HG03575 (cell line): ENCODE results near the gene ABTB2.
"Not testable (repeated sequence)": the region's sequence is repeated elsewhere in the genome, so short reads cannot be mapped to it uniquely, and the experiment has no call there.

Experiments
- ATAC-seq: cut with Tn5 transposase; IDR thresholded peaks from one replicate; pipeline ENCODE4 v1.9.1; 2021; ENCODE audit not compliant: unreplicated experiment, insufficient number of reproducible peaks, low FRiP score; ENCODE audit errors: extremely low read depth

ABTB2 gene

GRCh38 chr11:34357701-34358257, at the start of gene ABTB2:
Gene ABTB2 (minus strand): TSS chr11:34358010.
- peak; percentile 59 for ATAC-seq

DNA sequence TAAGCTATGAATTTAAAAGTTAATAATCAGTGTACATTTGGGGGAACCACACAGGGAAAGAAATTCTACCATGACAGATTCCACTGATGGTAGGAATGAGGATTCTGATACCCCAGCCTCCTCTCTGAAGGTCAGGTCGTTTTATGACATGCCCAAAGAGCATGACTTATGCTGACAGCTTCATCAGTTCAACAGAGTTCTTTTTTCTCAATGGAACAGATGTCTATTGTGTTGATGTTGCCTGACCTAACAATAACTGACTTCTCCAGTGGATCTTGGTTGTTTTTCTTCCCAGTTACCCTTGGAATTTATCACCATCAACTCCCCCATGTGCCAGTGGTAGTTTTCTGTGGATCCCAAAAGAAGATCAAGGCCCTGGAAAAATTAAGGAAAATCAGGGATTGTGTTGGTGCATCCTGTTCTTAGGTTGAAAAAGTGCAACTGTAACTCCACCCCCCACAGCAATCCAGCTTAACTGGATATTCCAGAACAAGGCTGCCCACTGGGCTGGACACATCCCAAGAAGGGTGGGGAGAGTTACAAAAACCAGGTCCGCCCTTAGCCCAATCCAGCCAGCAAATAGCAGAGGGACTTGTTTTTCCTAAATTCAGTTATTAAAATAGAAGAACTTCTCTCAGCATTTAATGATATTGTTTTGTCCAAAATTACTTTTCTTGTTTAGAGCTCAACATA, 49.5 kb upstream of the ABTB2 start:
- ATAC-seq: no peak

DNA sequence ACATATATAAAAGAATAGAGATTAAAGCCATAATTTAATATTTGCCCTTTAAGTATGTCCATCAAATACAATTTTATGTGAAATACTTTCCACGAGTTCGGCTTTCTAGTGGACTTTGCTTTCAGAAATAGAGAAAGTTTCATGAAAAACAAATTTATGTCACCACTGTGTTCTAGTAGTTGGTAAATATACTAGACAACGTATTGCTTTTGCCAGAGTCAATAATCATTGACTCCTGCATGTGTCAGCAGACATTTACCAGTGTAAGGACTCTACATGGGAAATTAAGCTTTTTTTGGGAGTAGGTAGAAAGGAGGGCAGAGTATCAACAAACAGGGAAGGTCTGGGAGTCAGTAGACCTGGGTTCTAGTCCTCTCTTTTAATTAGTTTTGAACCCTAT, 48.6 kb upstream of the ABTB2 start:
- no peak for ATAC-seq

DNA sequence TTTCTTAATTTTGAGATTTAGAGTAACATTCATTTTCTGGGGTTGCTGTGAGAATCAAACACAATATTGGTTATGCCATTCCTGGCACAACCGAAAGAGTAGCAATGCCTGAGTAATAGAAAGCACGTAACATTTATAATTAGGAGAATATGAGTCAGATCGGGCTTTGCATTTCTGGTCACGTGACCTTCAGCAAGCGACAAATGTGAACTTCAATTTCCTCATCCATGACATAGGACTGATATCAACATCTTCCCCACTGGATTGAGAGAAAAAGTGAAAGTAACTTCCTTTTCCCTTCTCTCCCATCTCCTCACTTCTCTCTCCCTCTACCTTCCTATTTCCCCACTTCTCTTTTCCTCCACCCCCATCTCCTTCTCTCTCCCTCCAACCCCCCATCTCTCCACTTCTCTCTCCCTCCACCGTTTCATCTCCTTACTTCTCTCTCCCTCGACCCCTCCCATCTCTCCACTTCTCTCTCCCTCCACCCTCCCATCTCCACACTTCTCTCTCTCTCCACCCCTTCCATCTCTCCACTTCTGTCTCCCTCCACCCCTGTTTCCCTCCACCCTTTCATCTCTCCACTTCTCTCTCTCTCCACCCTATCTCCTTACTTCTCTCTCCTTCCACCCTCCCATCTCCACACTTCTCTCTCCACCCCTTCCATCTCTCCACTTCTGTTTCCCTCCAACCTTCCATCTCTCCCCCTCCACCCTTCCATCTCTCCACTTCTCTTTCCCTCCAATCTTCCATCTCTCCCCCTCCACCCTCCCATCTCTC, 47.5 kb upstream of the ABTB2 start:
- ATAC-seq: no peak

DNA sequence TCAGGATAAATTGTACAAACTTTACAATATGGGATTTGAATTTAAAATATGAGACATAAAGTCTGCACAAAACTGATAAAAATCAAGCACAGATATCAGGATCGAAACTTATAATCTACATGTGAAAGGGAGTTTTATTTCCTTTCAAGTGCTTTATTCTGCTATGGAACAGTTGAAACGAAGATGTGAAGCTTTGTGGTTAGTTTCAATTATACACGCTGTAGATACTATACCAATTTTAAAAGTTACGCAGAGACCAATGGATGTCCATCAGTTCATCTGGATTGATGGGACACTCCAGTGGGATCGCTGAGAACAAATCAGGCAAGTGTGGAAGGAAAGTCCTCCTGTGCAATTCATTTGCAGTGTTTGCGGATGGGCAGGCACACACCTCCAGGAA, 46.5 kb upstream of the ABTB2 start:
- no peak for ATAC-seq

DNA sequence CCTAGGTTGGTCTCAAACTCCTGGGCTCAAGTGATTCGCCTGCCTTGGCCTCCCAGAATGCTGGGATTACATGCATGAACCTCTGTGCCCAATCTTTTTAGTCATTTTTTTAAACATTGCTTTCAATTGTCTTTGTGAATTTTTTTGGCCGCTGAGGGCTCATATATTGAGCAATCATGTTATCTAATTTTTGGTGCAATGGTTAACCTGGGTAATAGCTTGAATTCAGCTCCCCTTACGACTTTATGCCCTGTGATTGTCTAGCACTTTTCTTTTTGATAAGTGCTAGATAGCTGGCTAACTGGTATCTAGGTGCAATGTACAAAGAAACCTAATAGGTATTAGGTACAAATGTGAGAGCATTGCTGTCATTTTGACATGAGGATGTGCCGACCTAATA, 45.6 kb upstream of the ABTB2 start:
- no peak for ATAC-seq

GRCh38 chr11:34397811-34398210, 40.0 kb upstream of the ABTB2 start:
- no peak for ATAC-seq

DNA sequence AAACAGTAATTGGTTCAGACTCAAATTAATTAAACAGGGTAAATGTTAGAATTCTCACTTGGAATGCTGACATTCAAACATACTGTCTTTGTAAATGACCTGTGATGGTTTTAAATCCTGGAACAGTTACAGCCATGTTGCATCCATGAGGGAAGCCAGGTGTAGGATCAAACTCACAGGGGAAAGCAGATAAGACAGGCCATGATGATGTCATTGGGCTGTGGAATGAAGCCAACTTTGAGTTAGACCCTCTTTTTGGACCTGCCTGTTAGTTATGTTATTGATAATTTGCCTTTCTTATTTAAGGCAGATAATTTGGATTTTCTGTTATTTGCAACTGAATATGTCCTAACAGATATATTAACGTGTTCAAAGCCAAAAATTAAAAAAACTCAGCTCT, 39.3 kb upstream of the ABTB2 start:
- ATAC-seq: no peak

- ATAC-seq: no peak
These were observed 38.2 kb upstream of the ABTB2 start for GRCh38 chr11:34395916-34396550.

GRCh38 chr11:34394771-34395300, 37.0 kb upstream of the ABTB2 start:
- ATAC-seq: no peak

DNA sequence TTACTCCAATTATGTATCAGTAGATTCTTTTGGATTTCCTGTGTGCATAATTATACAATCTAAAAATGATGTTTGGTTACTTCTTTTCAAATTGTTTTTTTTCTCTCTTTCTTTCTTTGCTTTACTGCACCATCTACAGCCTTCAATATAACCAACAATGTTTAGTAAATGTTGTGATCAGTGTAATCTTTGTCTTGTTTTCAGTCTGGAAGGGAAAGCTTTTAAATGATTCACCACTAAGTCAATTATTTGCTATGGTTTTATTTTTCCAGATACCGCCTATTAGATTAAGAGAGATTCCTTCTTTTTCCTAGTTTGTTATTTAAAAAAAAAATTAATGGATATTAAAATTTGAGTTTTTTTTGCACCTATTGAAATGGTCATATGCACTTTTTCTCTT, 29.8 kb upstream of the ABTB2 start:
- no peak for ATAC-seq

DNA sequence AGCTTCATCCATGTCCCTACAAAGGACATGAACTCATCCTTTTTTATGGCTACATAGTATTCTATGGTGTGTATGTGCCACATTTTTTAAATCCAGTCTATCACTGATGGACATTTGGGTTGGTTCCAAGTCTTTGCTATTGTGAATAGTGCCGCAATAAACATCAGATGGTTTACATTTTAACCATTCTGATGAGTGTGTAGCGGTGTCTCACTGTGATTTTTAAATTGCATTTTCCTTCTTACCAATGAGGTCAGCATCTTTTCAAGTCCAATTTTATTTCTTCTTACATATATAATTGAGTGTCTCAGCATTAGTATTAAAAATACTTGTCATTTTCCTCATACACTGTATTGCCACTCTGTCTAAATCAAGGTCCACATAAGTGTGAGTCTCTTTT, 28.5 kb upstream of the ABTB2 start:
- not testable (repeated sequence) for ATAC-seq

DNA sequence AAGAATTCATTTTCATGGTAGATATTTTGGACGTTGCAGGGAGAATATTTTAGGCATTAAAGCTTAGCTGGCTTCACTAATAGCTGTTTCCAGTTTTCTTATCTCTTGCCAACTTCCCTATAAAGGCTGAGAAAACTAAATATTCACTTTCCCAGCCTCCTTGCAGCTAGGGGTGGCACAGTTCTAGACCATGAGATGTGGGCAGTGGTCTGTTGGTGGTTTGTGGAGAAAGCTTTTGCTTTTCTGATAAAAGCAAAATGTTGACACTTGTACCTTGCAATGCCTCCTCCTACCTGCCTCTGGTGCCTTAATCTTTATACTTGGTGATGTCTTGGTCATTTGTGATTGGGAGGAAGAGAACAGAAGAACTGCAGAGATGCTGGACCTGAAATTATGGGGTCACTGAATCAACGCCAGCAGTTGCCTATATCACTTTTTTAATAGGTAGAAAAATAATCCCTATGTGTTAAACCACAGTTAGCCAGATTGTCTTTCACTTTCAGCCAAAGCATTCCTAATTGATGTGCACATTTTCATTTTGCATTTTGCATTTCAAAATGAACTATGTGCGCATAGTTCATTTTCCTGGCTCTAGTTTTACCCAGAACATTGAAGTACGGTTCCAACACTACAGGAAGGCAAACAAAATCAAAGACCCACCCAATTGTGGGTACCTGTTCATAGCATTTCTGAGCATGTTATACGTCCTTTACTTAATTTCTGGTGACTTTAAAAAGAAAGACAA, 24.9 kb upstream of the ABTB2 start:
- ATAC-seq: no peak

- no peak for ATAC-seq
These were observed 24.0 kb upstream of the ABTB2 start for GRCh38 chr11:34381775-34382174.

DNA sequence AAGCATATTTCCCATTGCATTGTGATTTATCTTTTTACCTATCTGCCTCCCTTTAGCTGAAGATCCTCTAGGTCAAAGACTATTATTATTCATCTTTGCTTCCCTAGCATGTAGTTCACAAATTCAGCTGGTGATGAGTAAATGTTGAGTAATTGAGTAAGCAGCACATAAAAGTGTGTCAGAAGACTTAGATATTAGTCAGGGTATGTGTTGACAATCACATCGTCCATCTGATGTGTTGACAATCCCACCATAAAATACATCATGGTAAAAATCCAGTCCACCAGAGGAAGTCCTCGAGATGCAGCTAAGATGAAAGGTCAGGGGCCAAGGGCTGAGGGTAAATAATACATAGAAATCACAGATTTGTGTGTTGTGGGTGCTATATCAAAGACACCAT, 22.9 kb upstream of the ABTB2 start:
- no peak for ATAC-seq

- ATAC-seq: no peak
These were observed 21.7 kb upstream of the ABTB2 start for GRCh38 chr11:34379539-34379938.

DNA sequence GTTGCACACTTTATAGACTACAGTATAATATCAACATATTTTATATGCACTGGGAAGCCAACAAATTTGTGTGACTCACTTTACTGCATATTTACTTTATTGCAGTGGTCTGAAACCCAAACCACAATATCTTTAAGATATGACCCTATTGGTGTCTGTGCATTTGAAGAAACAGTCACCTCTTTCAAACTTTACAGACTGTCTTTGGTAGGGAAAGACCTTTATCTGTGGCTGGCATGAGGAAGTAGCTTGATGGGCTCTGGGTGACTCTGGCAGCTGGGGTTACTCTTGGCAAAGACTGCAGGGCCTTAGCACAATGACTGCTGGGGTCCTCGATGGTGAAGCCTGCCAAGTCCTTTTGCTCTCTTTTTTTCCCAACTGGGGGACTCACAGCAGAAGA, 21.3 kb upstream of the ABTB2 start:
- no peak for ATAC-seq

DNA sequence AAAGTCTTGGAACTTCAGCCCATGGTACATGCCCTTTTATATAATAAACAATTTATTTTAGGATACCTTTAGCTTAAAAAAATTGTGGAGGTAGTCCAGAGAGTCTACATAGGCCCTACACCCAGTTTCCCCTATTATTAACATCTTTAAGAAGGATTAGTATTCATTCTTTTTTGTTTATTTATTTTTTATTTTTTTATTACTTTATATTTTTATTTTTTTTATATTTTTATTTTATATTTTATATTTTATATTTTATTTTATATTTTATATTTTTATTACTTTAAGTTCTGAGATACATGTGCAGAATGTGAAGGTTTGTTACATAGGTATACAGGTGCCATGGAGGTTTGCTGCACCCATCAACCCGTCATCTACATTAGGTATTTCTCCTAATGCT, 15.9 kb upstream of the ABTB2 start:
- ATAC-seq: no peak

DNA sequence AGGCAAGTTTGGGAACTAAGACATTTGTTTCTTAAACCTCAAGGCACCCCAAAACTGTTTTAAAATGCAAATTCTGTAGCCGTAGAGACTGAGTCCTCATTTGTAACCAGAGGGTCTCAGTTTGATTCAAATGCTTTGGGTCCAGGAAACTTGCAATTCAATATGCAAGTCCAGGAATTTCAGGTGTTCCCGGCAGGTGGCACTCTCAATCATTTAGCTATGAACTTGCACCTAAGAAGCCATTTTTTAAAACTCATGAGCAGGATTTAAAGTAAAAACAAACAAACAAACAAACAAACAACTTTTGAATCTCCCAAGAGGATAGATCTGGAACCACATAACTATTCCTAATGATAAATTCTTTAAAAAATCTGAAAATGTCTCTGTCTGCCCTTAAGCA, 8.7 kb upstream of the ABTB2 start:
- no peak for ATAC-seq
